Gastrocnemius medialis (tissue), 4 donors: Measurements from ENCODE around the gene UBE3B.

Experiments
- CTCF ChIP-seq, 5 experiments: fragments of 450-650 bp in 3 of 5; fragments of 200-600 bp in 2 of 5; sonication (generic) in 2 of 5; IDR thresholded peaks in 4 of 5; conservative IDR thresholded peaks in 1 of 5; 1 replicate in 4 of 5; 2 replicates in 1 of 5; pipeline ENCODE4 v1.5.1; 2016 to 2019; ENCODE audit warnings: antibody characterized with exemption in 5 of 5, mild to moderate bottlenecking in 3 of 5, moderate library complexity in 3 of 5
- POLR2A ChIP-seq, 2 donors: fragments of 450-650 bp; IDR thresholded peaks; one replicate each; pipeline ENCODE4 v1.6.1; 2017; ENCODE audit warnings: antibody characterized with exemption in 2 of 2, mild to moderate bottlenecking in 2 of 2, moderate library complexity in 2 of 2

- TF ChIP-seq POLR2A (IDR thresholded peaks at IDR 0.05) (no peak), CTCF (IDR thresholded peaks at IDR 0.05 in 4 of 5, conservative IDR thresholded peaks at IDR 0.05 in 1 of 5) (no peak)
These were observed 30.0 kb upstream of the UBE3B start for GRCh38 chr12:109447482-109447881.
